Endothelial cell of umbilical vein (primary cell): ENCODE results near the gene GPR37L1. TPM values are rescaled to one million over a fixed set of nuclear protein-coding genes. Genes with fewer than 3 reads are reported as not detected.

Experiments
- BruUV-seq: library from RNA; stranded (reverse); fragments of 400-500 nt; replicated peaks from 2 replicates; lab custom pipeline; 2021; lab: Mats Ljungman, UMichigan
- CTCF ChIA-PET: fragments of 300-600, 350-600 bp; sonication (Branson Sonifier 250); formaldehyde crosslinking; loops from one replicate; lab custom pipeline; 2021; ENCODE audit warnings: antibody characterized with exemption, inconsistent platforms; lab: Charles Lee
- POLR2A ChIA-PET: fragments of 300-600, 350-600 bp; sonication (Branson Sonifier 250); formaldehyde crosslinking; loops from one replicate; lab custom pipeline; 2021; ENCODE audit warnings: antibody characterized with exemption, inconsistent platforms; lab: Charles Lee
- DNase-seq: peaks from one replicate; pipeline ENCODE4 v3.0.0-alpha.2; 2011; ENCODE audit warnings: low read depth, low spot score
- FAIRE-seq: peaks from 2 replicates; lab custom pipeline; 2011; peaks lifted over from hg19 to GRCh38; lab: Jason Lieb, UNC
- H2AFZ ChIP-seq: 2 replicates; pipeline ENCODE4 v1.6.0; 2012; ENCODE audit warnings: low read depth, low read length, control low read depth, inconsistent platforms
- H3K27ac ChIP-seq: 2 replicates; pipeline ENCODE4 v1.5.1; 2011; ENCODE audit warnings: low read depth, mild to moderate bottlenecking, control low read depth, low read length, moderate library complexity; ENCODE audit not compliant: insufficient read depth
- H3K27me3 ChIP-seq, 2 experiments: 2 replicates each; pipeline versions ENCODE4 v1.6.0 to v1.6.1; 2011; ENCODE audit warnings: low read length in 2 of 2, mixed read lengths in 1 of 2; ENCODE audit not compliant: control insufficient read depth in 2 of 2, insufficient read depth in 2 of 2
- H3K36me3 ChIP-seq, 2 experiments: 2 replicates in 1 of 2; 3 replicates in 1 of 2; pipeline ENCODE4 v1.5.1; 2011; ENCODE audit warnings: low read length in 2 of 2, mild to moderate bottlenecking in 1 of 2, moderate library complexity in 1 of 2; ENCODE audit not compliant: control insufficient read depth in 2 of 2, insufficient read depth in 2 of 2; ENCODE audit errors: extremely low read depth in 1 of 2
- H3K4me1 ChIP-seq: 3 replicates; pipeline ENCODE4 v1.5.1; 2011; ENCODE audit warnings: mild to moderate bottlenecking, low read length; ENCODE audit not compliant: control insufficient read depth, insufficient read depth; ENCODE audit errors: extremely low read depth
- H3K4me2 ChIP-seq: 2 replicates; pipeline ENCODE4 v1.6.1; 2011; ENCODE audit warnings: low read length, control low read depth, mixed read lengths; ENCODE audit not compliant: insufficient read depth
- H3K4me3 ChIP-seq, 3 experiments: fragments of 200-600 bp in 1 of 3; sonication (generic), shearing (Covaris generic) in 1 of 3; replicated peaks in 1 of 3; 2 replicates each; pipeline ENCODE4 v1.5.1; 2011 to 2016; ENCODE audit warnings: control low read depth in 3 of 3, low read length in 3 of 3, mild to moderate bottlenecking in 2 of 3, inconsistent platforms in 1 of 3, low read depth in 1 of 3, moderate library complexity in 1 of 3; ENCODE audit not compliant: insufficient read depth in 1 of 3
- H3K79me2 ChIP-seq: 2 replicates; pipeline ENCODE4 v1.6.0; 2012; ENCODE audit warnings: low read length, inconsistent platforms; ENCODE audit not compliant: control insufficient read depth, insufficient read depth
- H3K9ac ChIP-seq: replicated peaks from 2 replicates; pipeline ENCODE3; 2011; ENCODE audit warnings: low read length, control low read depth; ENCODE audit not compliant: insufficient read depth; ENCODE audit errors: extremely low read depth
- H3K9me1 ChIP-seq: replicated peaks from 3 replicates; pipeline ENCODE4 v1.6.0; 2011; ENCODE audit warnings: mild to moderate bottlenecking, low read length; ENCODE audit not compliant: control insufficient read depth, insufficient read depth; ENCODE audit errors: extremely low read depth
- H3K9me3 ChIP-seq: replicated peaks from 2 replicates; pipeline ENCODE4 v1.5.1; 2012; ENCODE audit warnings: low read length, inconsistent platforms; ENCODE audit not compliant: control insufficient read depth, insufficient read depth
- H4K20me1 ChIP-seq: replicated peaks from 2 replicates; pipeline ENCODE3; 2011; ENCODE audit warnings: mild to moderate bottlenecking, low read length; ENCODE audit not compliant: control insufficient read depth, insufficient read depth; ENCODE audit errors: extremely low read depth
- CTCF ChIP-seq, 2 donors: IDR thresholded peaks; 1 replicate in 1 of 2; 2 replicates in 1 of 2; pipeline ENCODE4 v1.5.1; 2011; ENCODE audit warnings: low read length in 2 of 2, mild to moderate bottlenecking in 2 of 2, moderate library complexity in 2 of 2, control low read depth in 1 of 2, inconsistent platforms in 1 of 2, low read depth in 1 of 2; ENCODE audit not compliant: insufficient read depth in 1 of 2; ENCODE audit errors: extremely low read depth in 1 of 2
- EZH2 ChIP-seq: IDR thresholded peaks from 2 replicates; pipeline ENCODE4 v1.6.1; 2012; ENCODE audit warnings: borderline replicate concordance, low read depth, mild to moderate bottlenecking, moderate library complexity, low read length, inconsistent platforms; ENCODE audit not compliant: severe bottlenecking
- FOS ChIP-seq: IDR thresholded peaks from 2 replicates; pipeline ENCODE4 v1.6.1; 2011; ENCODE audit warnings: mild to moderate bottlenecking, low read length, moderate library complexity, borderline replicate concordance; ENCODE audit not compliant: insufficient read depth
- GATA2 ChIP-seq: IDR thresholded peaks from 2 replicates; pipeline ENCODE4 v1.7.0; 2011; ENCODE audit warnings: low read depth, mild to moderate bottlenecking, moderate library complexity, mixed read lengths, low read length; ENCODE audit not compliant: insufficient read length, insufficient read depth
- JUN ChIP-seq: IDR thresholded peaks from 2 replicates; pipeline ENCODE4 v1.6.1; 2011; ENCODE audit warnings: borderline replicate concordance, low read depth; ENCODE audit not compliant: insufficient read length, insufficient read depth
- MAX ChIP-seq: IDR thresholded peaks from 2 replicates; pipeline ENCODE4 v1.6.1; 2011; ENCODE audit not compliant: insufficient read depth, insufficient read length
- MYC ChIP-seq: IDR thresholded peaks from one replicate; pipeline ENCODE4 v1.6.1; 2011; ENCODE audit warnings: mild to moderate bottlenecking, low read depth, low read length
- POLR2A ChIP-seq: IDR thresholded peaks from 2 replicates; pipeline ENCODE4 v1.6.1; 2012; ENCODE audit warnings: low read depth, mild to moderate bottlenecking, control low read depth, low read length
- POLR2AphosphoS5 ChIP-seq: IDR thresholded peaks from 2 replicates; pipeline ENCODE4 v1.6.1; 2012; ENCODE audit warnings: low read depth, mild to moderate bottlenecking, control low read depth, low read length, moderate library complexity; ENCODE audit not compliant: insufficient read depth
- dilution Hi-C: fragments of 300-500 bp; cut with MboI; formaldehyde crosslinking; loops from one replicate; pipeline ENCODE4 v1.15.0; 2019; ENCODE audit warnings: low sequenced_read_pairs; ENCODE audit not compliant: extremely low pct_ligation_motif_present
- intact Hi-C: fragments of 100-400 bp; cut with micrococcal nuclease; formaldehyde crosslinking; loops from one replicate; pipeline ENCODE4 v1.10.0; 2022
- polyA plus RNA-seq, 4 experiments: library from polyadenylated mRNA; depleted of rRNA in 3 of 4; stranded (reverse) in 3 of 4; unstranded in 1 of 4; fragments of >200 nt; gene quantifications; 2 replicates each; pipeline versions ENCODE4 v1.2.1 to v1.2.3, GENCODE V29; 2011 to 2012; ENCODE audit warnings: missing spikeins in 1 of 4
- total RNA-seq: library from RNA; stranded (reverse); gene quantifications from 2 replicates; pipeline ENCODE4 v1.2.3, GENCODE V29; 2021

GPR37L1 gene
- total and polyA plus RNA-seq, 2 donors (not counting 3 experiments of a cell fraction or from before 2014, with no cell fraction given) = not detected

GRCh38 chr1:202116287-202116686 lies 6.4 kb upstream of the GPR37L1 start:
- no TSS peak for BruUV-seq
- CTCF ChIA-PET = interaction anchor here (0.7 kb wide), 1 partner anchor 25 kb away, joined by 3 read pairs; no protein-coding TSS in a partner anchor
- H3K4me1 ChIP-seq = no peaks in the 10 kb centered on the region
- H3K4me3 ChIP-seq = no peak overlapping the region
- H3K4me2 ChIP-seq = no peak overlapping the region
- DNase-seq (no peak), FAIRE-seq (no peak)
- no peak overlapping the region for H3K27ac ChIP-seq
- H3K9ac ChIP-seq = no peak overlapping the region
- no peaks in the 10 kb centered on the region for H3K36me3 ChIP-seq
- H3K27me3 ChIP-seq = peaks cover 0 to 3% of the 10 kb centered on the region in 2 experiments
- H4K20me1 ChIP-seq = no peaks in the 10 kb centered on the region
- intact Hi-C loops = no loop called here
- TF ChIP-seq POLR2A (no peak), FOS (no peak), MAX (no peak), GATA2 (no peak), MYC (no peak), JUN (no peak), POLR2AphosphoS5 (no peak), EZH2 (no peak), CTCF (IDR thresholded peaks at IDR 0.05; ENCODE audit: extremely low read depth in 1 of 2, insufficient read depth in 1 of 2, low read depth in 1 of 2, low read length in 2 of 2) (no peak)
- POLR2A ChIA-PET = no interaction called here
- no peaks in the 10 kb centered on the region for H3K9me3 ChIP-seq
- no peaks in the 10 kb centered on the region for H3K79me2 ChIP-seq
- H2AFZ ChIP-seq = no peak overlapping the region
- dilution Hi-C loops = no loop called here
- H3K9me1 ChIP-seq = no peaks in the 10 kb centered on the region
